NCI-H510A (cell line): ENCODE measurements around the gene HLA-DPB1.
"Not testable (repeated sequence)": the region's sequence is repeated elsewhere in the genome, so short reads cannot be mapped to it uniquely, and the experiment has no call there.

Experiments
- DNase-seq: peaks from one replicate; lab custom pipeline; 2025; lab: John Stamatoyannopoulos, UW

The HLA-DPB1 gene

GRCh38 chr6:33071569-33071968 lies 4.2 kb upstream of the HLA-DPB1 start:
- no peak for DNase-seq

GRCh38 chr6:33072508-33073100 lies 3.2 kb upstream of the HLA-DPB1 start:
- no peak for DNase-seq

GRCh38 chr6:33073431-33073871 lies 2.3 kb upstream of the HLA-DPB1 start, which contains the start of gene HLA-DPA1:
Gene HLA-DPA1 (minus strand): TSS chr6:33073649.
- DNase-seq, result no peak

DNA sequence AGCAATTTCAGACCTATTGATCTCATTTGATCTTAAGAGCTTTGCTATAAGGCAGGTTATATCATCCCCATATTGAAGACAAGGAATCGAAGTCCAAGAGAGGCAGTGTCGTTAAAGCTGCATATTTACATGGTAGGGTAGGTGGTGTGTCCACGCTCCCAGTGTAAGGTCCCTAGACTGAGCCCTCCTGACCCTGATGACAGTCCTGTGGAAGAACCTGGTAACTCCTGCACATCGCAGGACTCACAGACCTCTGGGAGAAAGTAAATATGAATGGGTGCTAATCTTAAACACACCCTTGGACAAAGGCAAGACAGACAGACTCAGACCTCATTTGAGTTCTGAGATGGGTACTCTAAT lies 602 bp upstream of the HLA-DPB1 start:
- no peak for DNase-seq

- no peak for DNase-seq
Measured at GRCh38 chr6:33076406-33076934, 680 bp downstream of the HLA-DPB1 start.

- no peak for DNase-seq
Measured at GRCh38 chr6:33077908-33078307, 2.1 kb downstream of the HLA-DPB1 start.

- no peak for DNase-seq
Measured at GRCh38 chr6:33078442-33078841, 2.7 kb downstream of the HLA-DPB1 start.

GRCh38 chr6:33078919-33079521 lies 3.2 kb downstream of the HLA-DPB1 start:
- no peak for DNase-seq

- DNase-seq, result no peak
Measured at GRCh38 chr6:33079580-33079979, 3.8 kb downstream of the HLA-DPB1 start.

DNA sequence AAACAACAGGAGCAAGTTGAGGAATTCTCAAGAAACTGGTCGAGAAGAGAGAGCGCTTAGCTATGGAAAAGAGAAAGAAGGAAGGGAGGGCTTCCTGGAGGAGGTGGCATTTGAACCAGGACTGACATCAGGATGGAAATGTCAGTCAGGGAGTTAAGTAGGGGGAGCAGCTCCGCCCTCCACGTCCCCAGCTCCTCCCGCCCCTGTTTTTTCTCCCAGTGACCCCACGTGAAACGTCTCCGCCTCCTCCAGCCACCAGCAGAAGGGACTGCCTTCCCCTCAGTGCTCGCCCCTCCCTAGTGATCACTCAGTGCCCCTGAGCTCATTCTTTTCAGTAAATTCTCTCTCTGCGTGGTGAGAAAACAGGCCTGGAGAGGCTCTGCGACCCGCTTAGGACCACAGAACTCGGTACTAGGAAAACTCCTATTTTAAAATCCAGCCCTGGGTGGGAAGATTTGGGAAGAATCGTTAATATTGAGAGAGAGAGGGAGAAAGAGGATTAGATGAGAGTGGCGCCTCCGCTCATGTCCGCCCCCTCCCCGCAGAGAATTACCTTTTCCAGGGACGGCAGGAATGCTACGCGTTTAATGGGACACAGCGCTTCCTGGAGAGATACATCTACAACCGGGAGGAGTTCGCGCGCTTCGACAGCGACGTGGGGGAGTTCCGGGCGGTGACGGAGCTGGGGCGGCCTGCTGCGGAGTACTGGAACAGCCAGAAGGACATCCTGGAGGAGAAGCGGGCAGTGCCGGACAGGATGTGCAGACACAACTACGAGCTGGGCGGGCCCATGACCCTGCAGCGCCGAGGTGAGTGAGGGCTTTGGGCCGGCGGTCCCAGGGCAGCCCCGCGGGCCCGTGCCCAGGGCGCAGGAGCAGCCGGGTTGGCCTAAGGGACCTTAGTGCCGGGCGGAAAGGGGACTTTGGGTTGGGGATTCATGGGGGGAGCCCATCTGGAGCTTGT lies 4.6 kb downstream of the HLA-DPB1 start:
- no peak for DNase-seq

DNA sequence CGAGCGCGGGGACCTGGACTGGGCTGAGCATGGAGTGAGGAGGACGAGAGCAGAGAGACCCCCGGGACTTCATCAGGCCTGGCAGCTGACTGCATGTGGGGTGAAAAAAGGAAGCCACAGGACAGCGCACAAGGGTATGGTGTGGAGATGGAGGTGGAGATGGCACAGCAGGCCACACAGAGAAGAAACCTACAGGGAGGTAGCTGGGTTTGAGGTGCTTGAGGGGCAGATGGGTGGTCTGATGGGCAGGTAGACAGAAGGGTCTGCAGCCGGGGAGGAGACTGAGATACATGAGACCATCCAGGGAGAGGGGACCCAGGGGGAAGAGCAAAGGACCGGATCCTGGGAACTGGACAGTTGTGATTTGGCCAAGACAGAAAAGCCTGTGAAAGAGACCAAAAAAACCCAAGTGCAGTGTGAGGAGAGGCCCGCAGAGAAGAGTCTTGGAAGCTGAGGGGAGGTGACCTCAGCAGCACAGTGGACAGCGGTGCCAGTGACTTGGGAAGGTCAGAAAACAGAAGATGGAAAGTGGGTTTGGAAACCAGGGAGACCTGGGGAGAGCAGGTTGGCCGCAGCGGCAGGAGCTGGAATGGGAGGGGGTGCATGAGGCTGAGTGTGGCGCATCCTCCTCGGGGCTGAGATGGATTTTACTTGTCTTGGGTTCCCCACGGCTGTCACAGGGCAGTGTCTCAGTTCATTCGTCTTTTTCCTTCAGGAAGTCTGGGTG lies 5.5 kb downstream of the HLA-DPB1 start:
- DNase-seq, result no peak

- DNase-seq, result no peak
Measured at GRCh38 chr6:33082702-33083101, 6.9 kb downstream of the HLA-DPB1 start.

- DNase-seq, result no peak
Measured at GRCh38 chr6:33085627-33086026, 9.8 kb downstream of the HLA-DPB1 start.

DNA sequence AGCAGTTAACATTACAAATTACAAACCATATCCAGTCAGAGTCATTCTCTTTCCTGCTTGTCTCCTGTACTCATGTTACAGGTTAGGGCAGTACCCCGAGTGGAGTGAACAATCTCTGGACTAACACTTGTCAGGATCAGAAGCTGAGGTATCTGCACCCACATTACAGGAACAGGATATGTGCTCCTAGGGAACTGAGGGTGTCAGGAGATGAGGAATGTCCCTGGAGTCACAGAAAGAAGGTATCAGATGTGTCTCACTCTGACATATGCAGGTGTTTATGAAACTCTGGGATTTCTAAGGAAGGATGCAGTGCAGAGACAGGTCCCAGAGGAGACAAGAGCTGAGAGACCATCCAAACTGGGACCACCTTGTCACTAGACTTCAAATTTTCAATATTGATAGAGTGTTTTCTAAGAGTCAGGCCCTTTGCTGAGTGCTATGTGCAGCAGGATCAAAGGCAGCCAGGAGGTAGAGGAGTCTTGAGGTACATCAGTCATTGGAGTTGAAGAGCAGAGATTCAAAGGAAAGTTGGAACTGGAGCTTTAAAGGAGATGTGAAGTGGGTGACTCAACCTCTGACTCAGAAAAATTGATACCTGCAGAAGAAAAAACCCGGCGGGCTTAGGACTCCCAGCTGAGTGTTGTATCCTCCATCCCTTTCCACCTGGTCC lies 12.6 kb downstream of the HLA-DPB1 start:
- DNase-seq, result no peak

DNA sequence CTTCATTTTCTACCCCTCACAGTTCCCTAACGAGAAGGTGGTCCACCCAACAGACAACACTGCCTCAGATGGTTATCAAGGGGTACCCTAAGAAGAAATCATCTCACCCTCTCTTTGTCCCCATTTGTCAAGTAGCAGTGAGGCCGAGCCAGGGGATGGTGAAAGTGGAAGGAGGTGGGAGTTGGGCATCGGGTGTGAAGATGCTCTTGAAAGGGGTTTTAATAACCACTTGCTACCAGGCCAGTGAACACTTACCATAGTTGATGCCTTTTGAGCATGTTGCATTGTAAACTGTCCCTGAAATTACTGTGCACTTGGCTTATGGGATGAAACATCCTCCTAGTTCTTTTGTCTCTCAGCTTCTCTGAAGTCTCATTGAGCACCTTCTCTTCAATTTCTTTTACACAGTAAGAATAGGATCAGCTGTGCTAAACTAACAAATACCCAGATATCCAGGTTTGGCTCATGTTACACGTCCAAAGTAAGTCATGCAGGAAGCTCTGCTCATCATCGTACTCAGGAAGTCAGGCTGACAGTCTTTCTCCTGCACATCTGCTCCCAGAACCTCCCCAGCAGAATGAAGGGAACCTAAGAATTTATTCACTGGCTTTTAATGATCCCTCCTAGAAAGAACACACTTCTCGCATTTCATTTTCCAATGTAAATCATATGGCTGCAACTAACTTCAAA lies 13.3 kb downstream of the HLA-DPB1 start:
- DNase-seq, result no peak

GRCh38 chr6:33091957-33092356 lies 16.2 kb downstream of the HLA-DPB1 start:
- no peak for DNase-seq

- DNase-seq, result no peak
Measured at GRCh38 chr6:33092385-33092784, 16.6 kb downstream of the HLA-DPB1 start.

GRCh38 chr6:33093855-33094254 lies 18.1 kb downstream of the HLA-DPB1 start:
- no peak for DNase-seq

- DNase-seq, result no peak
Measured at GRCh38 chr6:33095681-33096080, 19.9 kb downstream of the HLA-DPB1 start.

DNA sequence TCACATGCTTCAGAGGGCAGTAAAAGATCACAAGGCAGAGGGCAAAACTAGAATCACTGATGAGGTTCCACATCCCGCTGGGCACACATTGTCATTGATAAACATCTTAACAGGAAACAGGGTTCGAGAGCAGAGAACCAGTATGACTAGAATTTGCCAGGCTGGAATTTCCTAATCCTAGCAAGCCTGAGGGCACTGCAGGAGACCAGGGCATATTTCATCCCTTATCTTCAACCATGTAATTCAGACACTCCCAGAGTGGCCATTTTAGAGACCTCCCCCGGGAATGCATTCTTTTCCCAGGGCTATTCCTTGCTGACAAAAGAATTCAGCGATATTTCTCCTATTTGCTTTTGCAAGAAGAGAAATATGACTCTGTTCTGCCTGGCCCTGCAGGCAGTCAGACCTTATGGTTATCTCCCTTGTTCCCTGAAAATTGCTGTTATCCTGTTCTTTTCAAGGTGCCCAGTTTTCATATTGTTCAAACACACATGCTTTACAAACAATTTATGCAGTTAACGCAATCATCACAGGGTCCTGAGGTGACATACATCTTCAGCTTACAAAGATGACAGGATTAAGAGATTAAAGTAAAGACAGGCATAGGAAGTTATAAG lies 25.4 kb downstream of the HLA-DPB1 start:
- DNase-seq, result not testable (repeated sequence)
